GM21360 (cell line): ENCODE data around the gene DEGS1.

ENCODE experiments used
- ATAC-seq: cut with Tn5 transposase; IDR thresholded peaks from one replicate; pipeline ENCODE4 v1.9.1; 2021; ENCODE audit warnings: mild to moderate bottlenecking, moderate library complexity; ENCODE audit not compliant: unreplicated experiment

DEGS1 gene

GRCh38 chr1:224212618-224213061, 29.6 kb downstream of the DEGS1 start:
- ATAC-seq = no peak

GRCh38 chr1:224213438-224214119, 30.5 kb downstream of the DEGS1 start:
- ATAC-seq = no peak

- no peak for ATAC-seq
Measured at GRCh38 chr1:224216382-224216781, 33.3 kb downstream of the DEGS1 start.

DNA sequence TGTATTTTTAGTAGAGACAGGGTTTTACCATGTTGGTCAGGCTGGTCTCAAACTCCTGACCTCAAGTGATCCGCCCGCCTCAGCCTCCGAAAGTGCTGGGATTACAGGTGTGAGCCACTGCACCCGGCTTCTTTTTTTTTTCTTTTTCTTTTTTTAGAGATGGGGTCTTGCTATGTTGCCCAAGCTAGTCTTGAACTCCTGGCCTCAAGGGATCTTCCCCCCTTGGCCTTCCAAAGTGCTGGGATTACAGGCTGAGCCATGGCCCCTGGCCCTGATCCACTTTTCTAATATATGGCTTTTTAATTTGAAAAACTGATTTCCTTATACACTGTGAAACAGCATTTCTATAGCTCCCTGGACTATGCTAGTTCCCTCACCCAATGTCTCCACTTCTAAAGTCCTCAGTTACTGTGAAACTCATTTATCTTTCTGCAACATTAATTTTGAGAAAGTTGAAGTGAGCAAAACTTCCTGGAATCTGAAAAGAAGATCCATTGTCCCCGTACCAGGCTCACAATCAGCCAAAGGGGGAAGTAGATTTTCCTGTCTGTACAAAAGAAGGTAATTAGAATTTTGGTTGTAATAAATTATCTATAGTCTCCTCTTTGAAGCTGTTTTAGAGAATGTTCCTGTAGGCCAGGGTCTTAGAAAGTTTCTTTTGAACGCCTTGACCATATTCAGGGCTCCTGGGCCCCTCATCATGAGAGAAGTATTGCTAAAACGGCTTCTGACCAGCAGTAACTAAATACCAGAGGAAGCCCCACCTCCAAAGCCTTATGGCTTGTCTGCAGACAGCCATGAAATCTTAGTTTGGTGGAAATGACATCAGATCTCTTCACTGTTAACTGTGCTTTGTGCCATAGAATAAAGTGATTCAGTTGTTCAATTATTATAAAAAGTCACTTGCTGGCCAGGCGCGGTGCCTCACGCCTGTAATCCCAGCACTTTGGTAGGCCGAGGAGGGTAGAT, 34.9 kb downstream of the DEGS1 start:
- no peak for ATAC-seq

- no peak for ATAC-seq
Measured at GRCh38 chr1:224219011-224219611, 36.1 kb downstream of the DEGS1 start.

- ATAC-seq = no peak
Measured at GRCh38 chr1:224219612-224220059, 36.6 kb downstream of the DEGS1 start.

- no peak for ATAC-seq
Measured at GRCh38 chr1:224223819-224224714, 41.0 kb downstream of the DEGS1 start.

DNA sequence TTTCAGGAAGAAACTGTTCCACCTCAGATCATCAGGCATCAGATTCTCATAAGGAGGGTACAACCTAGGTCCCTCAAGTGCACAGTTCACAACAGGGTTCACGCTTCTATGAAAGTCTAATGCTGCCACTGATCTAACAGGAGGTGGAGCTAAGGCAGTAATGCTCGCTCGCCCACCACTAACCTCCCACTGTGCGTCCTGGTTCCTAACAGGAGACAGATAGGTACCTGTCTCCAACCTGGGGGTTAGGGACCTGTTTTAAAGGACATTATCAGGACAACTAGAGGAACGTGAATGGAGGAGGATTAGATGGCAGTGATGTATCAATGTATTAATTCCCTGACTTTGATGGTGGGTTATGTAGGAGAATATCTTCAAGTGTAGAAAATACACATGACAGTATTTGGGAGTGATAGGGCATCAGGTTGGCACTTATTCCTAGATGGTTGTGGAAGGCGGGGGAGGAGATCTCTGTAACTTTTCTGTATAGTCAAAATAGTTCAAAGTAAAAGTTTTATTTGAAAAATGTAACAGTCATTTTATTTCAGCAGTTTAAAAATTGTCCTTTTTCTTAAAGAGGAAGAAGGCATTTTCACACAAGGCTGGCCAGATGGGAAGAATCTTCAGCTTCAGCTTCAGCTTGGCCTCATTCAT, 43.9 kb downstream of the DEGS1 start:
- ATAC-seq = no peak

DNA sequence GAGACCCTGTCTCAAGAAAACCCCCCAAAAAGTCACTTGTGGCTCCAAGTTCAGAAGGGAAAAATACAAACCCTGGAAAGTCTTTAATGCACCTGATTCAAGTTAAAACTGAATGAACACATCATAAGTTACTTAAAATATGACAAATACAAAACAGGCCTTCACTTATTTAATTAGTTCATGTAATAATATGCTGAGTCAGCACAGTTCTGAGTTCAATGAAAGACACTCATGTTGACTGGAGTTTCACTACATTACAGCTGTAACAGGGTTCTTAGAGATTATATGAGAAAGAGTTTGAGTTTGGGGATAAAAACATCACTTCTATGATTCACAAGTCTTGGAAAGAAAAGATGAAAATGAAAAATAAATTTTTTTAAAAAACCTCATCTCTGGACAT, 51.0 kb downstream of the DEGS1 start:
- ATAC-seq = no peak

- no peak for ATAC-seq
Measured at GRCh38 chr1:224235813-224236493, 52.9 kb downstream of the DEGS1 start.

- no peak for ATAC-seq
Measured at GRCh38 chr1:224237119-224237881, 54.3 kb downstream of the DEGS1 start.

DNA sequence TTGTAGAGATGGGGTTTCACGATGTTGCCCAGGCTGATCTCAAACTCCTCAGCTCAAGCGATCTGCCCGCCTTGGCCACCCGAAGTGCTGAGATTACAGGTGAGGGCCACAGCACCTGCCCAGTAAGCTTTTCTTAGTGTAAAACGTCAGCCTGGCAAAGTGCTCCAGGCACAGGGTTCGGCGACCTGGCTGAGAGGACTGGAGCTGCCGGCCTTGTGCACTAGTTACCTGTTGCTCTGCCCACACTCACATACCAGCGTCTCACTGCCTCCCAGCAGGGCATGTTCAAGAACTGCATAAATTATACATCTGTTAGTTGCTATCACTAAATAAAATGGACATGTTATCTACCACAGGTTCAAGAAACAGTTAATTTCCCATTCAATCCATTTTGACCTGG, 55.2 kb downstream of the DEGS1 start:
- no peak for ATAC-seq

DNA sequence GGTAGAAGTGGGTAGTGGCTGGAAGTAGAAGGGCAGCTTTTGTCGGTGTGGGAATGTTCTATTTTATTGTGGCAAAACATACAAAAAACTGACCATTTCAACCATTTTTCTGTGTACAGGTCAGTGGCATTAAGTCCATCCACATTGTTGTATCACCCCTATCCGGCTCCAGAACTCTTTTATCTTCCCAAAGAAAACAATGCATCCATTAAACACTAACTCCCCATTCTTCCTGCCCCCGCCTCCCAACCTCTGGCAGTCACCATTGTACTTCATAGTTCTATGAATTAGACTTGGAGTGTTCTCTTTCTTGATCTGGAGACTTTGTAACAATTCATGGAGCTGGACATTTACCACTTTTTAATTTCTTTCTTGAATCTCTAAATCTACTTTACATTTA, 55.7 kb downstream of the DEGS1 start:
- ATAC-seq = no peak
